Measurements from ENCODE around the gene KLHDC4. TPM values are rescaled to one million over a fixed set of nuclear protein-coding genes. Genes with fewer than 3 reads are reported as not detected.

The KLHDC4 gene
- total and polyA plus RNA-seq, 2 experiments from 2014 or later, result 12.8 to 15.6 TPM

DNA sequence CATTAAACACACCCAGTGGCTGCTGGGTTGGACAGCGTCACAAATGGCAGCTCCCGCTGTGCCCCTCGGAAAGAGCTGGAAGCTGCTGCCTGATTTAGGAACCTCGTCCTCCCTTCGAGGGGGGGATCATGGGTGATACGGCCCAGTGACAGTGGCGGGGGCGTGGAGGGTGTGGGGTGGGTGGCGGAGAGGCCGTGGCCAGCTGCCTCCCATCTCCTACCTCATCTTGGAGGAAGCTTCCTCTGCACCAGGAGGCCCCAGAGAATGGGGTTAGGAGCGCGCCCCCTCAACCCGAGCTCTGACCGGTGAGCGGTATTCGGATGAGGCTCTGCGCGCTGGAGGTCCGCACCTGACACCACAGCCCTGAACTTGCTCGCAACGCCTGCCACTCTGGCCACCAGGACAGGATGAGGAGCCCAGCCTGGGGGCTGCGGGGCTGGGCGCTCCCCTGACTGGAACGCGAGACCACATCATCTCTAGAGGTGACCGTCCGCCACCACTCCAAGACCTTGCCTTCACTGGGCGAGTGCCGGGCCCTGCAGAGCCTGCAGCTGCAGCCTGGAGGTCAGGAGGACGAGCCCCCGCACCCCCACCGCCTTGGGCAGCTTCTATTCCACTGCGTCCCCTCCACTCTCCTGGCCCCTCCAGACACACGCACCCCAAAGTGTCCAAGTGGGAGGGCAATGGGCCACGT lies 80.9 kb downstream of the KLHDC4 start:
- Histone ChIP-seq H2AFZ (no peak overlapping the region), H3K36me3 (replicated peaks; ENCODE audit: insufficient read depth, low read depth) (no peaks in the 10 kb centered on the region), H3K9me2 (replicated peaks; ENCODE audit: insufficient read depth) (no peaks in the 10 kb centered on the region), H3K27me3 (no peaks in the 10 kb centered on the region), H3K4me3 (no peak overlapping the region), H3K9me3 (ENCODE audit: low read depth) (no peaks in the 10 kb centered on the region), H3K79me2 (no peaks in the 10 kb centered on the region), H3K27ac (no peak overlapping the region), H4K20me1 (ENCODE audit: insufficient read depth, poor library complexity, severe bottlenecking) (no peaks in the 10 kb centered on the region), H3K4me1 (ENCODE audit: insufficient read depth) (no peaks in the 10 kb centered on the region), H3K4me2 (no peak overlapping the region)
- no peak for TF ChIP-seq EZH2phosphoT487 (IDR thresholded peaks at IDR 0.05; ENCODE audit: low read depth, severe bottlenecking, unreplicated experiment)
- TF ChIP-seq CTCF (IDR thresholded peaks at IDR 0.05; ENCODE audit: poor library complexity), result no peak
- no peak for TF ChIP-seq EZH2 (IDR thresholded peaks at IDR 0.05; ENCODE audit: borderline replicate concordance)
- 93% methylated on average over 15 of the region's 35 CpGs for WGBS (ENCODE audit: low lambda C conversion rate, missing lambda C conversion rate)
- DNase-seq (ENCODE audit: low spot score), result no peak

DNA sequence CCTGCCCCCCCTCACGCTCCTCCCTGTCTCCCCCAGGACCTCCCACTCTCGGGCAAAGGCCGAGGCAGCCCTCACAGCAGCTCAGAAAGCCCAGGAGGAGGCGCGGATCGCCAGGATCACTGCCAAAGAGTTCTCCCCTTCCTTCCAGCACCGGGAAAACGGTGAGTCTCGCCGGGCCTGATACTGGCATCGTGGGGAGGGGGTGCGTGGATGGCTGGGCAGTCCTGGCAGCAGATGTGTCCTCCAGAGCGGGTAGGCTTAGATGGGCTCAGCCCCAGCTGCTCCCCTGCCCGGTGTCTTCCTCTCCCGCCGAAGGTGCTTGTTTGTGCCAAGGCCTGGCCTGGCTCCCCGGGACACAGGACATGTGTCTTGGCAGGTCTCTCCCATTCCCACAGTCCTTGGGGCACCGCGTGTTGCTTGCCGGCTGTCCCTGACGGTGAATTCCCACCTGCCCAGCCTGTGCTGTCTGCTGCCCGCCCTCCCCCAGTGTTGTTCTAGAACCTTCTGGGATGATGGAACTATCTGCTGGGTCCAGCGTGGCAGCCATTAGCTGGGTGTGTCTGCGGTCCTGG lies 81.6 kb downstream of the KLHDC4 start:
- no peak for TF ChIP-seq EZH2phosphoT487 (IDR thresholded peaks at IDR 0.05; ENCODE audit: low read depth, severe bottlenecking, unreplicated experiment)
- TF ChIP-seq EZH2 (IDR thresholded peaks at IDR 0.05; ENCODE audit: borderline replicate concordance), result no peak
- no peak for TF ChIP-seq CTCF (IDR thresholded peaks at IDR 0.05; ENCODE audit: poor library complexity)
- Histone ChIP-seq H3K4me3 (no peak overlapping the region), H4K20me1 (ENCODE audit: insufficient read depth, poor library complexity, severe bottlenecking) (no peaks in the 10 kb centered on the region), H3K4me1 (ENCODE audit: insufficient read depth) (no peaks in the 10 kb centered on the region), H3K4me2 (no peak overlapping the region), H3K27ac (no peak overlapping the region), H3K79me2 (no peaks in the 10 kb centered on the region), H3K36me3 (replicated peaks; ENCODE audit: insufficient read depth, low read depth) (no peaks in the 10 kb centered on the region), H3K9me3 (ENCODE audit: low read depth) (no peaks in the 10 kb centered on the region), H2AFZ (no peak overlapping the region), H3K27me3 (no peaks in the 10 kb centered on the region), H3K9me2 (replicated peaks; ENCODE audit: insufficient read depth) (no peaks in the 10 kb centered on the region)
- 92% methylated on average over 24 of the region's 24 CpGs for WGBS (ENCODE audit: low lambda C conversion rate, missing lambda C conversion rate)
- no peak for DNase-seq (ENCODE audit: low spot score)

- H3K9me2 ChIP-seq (replicated peaks; ENCODE audit: insufficient read depth), result no peaks in the 10 kb centered on the region
- H3K4me1 ChIP-seq (ENCODE audit: insufficient read depth), result no peaks in the 10 kb centered on the region
- WGBS (ENCODE audit: low lambda C conversion rate, missing lambda C conversion rate), result 94% methylated on average over 18 of the region's 18 CpGs
- TF ChIP-seq EZH2 (IDR thresholded peaks at IDR 0.05; ENCODE audit: borderline replicate concordance), result no peak
- TF ChIP-seq EZH2phosphoT487 (IDR thresholded peaks at IDR 0.05; ENCODE audit: low read depth, severe bottlenecking, unreplicated experiment), result no peak
- no peak for TF ChIP-seq CTCF (IDR thresholded peaks at IDR 0.05; ENCODE audit: poor library complexity)
- no peak overlapping the region for H3K4me2 ChIP-seq
- H3K36me3 ChIP-seq (replicated peaks; ENCODE audit: insufficient read depth, low read depth), result no peaks in the 10 kb centered on the region
- no peak overlapping the region for H3K4me3 ChIP-seq
- H3K9me3 ChIP-seq (ENCODE audit: low read depth), result no peaks in the 10 kb centered on the region
- no peaks in the 10 kb centered on the region for H4K20me1 ChIP-seq (ENCODE audit: insufficient read depth, poor library complexity, severe bottlenecking)
- H2AFZ ChIP-seq, result no peak overlapping the region
- no peak overlapping the region for H3K27ac ChIP-seq
- H3K27me3 ChIP-seq, result no peaks in the 10 kb centered on the region
- DNase-seq (ENCODE audit: low spot score), result no peak
- H3K79me2 ChIP-seq, result no peaks in the 10 kb centered on the region
Measured at GRCh38 chr16:87682852-87683399, 82.9 kb downstream of the KLHDC4 start.

Measured in hepatocyte (in vitro differentiated cells).